HG03060 (cell line): ENCODE data around the gene C6orf118.

ENCODE experiments used
- ATAC-seq: cut with Tn5 transposase; IDR thresholded peaks from one replicate; pipeline ENCODE4 v1.9.1; 2021; ENCODE audit warnings: low read depth, moderate number of reproducible peaks; ENCODE audit not compliant: unreplicated experiment

C6orf118 gene

DNA sequence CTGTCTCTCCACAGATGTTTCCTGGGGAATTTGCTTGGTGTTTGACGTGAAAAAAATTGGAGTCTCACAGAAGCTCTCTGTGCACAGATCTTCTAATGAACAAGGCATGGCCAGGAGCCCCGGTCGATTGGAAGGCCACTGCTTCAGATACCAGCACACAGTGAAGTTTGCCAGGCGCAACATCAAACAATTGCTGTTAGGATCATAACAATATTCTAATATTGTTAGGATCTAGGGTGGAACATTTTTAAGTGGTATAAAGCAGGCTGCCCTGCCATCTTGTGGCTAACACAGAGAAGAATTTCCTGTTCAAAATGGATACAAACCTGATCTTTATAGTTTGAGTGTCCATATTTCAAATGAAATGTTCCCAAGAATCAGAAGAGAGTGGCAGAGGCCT is 64.1 kb downstream of the C6orf118 start:
- no peak for ATAC-seq

DNA sequence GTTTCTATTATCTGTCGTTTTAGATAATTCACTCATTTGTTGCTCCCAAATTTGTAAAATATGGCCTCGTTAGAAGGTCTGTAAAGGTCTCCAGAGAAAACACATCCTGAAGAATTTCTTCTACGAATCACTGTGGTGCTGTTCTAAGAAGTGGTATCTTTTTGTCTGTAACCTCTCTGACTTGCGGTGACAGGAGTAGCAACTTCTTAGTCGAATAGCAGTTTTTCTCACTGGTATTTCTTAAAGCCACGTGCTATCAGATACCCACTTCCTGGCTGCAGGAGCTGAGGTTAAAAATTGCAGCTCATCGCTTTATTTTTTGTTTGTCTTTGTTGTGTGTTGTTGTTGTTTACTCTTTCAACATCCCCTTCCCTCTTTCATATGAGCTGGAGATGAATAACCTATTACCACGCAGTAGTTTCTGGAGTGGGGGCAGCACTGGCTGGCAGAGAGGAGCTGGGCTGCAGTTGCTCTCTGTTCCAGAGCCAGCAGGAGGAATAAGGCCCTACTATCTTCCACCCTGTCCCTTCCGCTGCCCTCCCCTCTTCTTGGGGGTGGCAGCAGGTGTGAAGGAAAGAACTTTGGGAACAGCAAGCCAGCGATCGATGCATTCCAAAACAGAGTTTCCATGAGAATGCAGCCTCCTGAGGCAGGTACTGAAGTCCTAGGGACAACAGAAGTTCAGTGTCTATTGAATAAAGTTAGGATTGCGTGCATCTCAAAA is 64.7 kb downstream of the C6orf118 start:
- ATAC-seq, result no peak

DNA sequence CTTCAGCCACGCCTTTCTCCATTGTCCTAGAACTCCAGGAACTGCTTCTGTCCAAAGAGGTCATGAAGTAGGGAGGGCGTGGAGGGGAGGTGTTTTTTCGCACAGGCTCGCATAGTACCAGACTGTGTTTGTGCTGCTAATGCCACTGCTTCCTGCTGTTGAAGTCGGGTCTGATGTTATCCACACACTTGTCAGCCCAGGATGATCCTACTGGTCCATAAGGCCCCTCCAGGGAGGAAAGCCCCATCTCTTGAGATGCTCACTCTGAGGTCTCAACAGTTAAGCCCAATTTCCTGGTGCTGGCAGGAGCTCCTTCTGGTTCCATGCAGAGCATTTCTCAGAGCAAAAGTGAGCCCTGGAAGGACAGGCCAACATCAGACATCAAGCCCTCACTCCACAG is 65.6 kb downstream of the C6orf118 start:
- no peak for ATAC-seq

DNA sequence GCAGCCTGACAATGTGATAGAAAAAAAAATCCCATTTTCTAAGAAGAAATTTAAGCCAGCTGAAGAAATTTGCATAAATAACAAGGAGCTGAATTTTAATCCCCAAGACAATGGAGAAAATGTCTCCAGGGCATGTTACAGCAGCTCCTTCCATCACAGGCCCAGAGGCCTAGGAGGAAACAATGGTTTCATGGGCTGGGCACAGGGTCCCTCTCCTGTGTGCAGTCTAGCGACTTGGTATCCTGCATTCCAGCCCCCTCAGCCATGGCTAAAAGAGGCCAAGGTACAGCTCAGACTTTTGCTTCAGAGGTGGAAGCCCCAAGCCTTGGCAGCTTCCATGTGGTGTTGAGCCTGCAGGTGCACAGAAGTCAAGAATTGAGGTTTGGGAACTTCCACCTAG is 73.1 kb downstream of the C6orf118 start:
- no peak for ATAC-seq

DNA sequence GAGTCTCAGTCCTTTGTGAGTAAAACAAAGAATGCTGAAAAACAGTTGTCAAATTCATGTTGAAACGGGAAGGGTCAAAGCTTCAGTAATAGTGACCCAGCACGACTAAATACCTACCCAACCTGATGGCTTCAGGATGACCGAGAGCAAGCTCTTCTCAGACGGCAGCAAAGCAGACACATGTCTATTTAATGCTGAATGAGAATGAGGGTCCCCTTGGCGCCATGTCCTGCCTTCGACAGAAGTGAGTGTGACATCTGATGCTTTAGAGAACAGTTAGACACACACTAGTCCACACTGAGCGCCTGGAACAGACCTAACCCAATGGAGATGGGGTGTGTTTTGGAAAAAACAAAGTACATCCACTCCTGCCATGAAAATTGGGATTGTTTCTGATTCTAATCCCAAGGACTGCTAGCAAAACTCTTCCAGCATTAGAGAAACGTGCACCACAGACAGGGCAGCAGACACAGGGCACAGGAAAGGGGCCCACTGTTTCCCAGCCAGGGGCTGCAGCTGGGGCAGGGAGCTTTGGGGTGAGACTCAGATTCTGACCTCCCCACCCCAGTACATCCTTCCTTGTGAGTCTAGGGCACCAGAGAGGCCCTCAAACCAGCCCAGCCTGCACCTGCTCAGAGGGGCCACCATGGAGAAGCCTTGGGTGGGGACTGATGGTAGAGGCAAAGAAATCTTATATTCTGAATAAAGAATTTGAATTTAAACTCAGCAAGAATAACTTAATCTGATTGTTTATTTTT is 76.5 kb downstream of the C6orf118 start:
- no peak for ATAC-seq

DNA sequence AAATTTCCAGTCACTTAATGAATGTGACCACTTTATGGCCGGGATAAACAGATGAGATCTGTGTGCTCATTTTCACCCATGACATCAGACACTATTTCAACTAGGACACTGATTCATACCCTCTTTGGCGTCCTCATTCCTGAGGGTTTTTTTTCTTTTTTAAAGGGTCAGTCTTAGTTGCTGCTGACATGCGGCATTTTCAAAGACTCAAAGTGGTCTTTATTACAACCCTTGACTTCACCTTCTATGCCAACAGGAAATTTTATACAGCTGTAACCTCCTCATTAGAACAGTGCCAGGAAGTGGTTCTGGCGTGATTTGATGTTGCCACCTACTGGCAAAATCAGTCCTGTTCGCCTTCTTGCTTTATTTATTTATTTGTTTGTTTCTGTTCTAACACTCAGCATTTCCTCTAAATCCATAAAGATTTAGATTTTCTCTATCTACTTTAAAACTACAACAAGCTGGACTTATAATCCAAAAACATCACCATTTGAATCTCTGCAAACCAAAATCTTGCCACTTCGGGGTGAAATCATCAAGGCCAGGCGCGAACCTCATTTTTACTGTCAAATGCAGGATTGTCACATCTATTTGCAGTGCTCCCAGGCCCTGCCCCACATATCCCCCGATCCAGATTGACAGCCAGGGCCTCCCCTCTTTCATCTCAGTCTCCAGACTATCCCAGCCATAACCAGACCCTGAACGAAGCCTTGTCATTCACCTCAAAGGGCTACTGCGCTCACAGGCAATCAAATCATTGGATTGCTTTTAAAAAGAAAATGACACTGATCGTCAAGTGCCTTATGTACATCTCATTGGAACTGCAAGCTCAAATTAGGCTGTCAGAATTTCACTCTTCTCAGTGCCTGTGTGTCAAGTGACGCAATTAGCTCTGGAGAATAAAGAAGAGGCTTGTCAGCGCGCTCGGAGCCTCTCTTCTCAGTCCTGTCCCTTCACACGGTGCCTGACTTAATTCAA is 77.5 kb downstream of the C6orf118 start:
- no peak for ATAC-seq

DNA sequence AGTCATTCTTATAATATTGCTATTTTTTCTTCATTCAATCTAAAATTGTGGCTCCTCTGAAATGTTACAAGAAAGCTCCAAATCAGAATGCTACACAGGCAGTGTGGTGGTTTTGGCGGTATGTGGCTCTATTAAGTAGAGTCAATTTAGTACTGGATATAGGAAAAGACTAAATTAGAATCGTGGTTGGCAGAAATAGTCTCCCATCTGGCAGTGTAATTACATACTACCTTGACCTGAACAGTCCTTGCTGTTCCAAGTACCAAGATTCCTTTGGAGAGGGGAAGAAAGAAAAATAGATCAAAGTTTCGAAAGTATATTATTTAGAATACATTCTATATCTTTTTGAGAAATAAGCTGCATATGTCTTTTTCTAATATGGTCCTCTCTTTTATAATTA is 78.2 kb downstream of the C6orf118 start:
- ATAC-seq, result no peak
